HepG2 (cell line): ENCODE results near the gene CYSTM1. TPM values are rescaled to one million over a fixed set of nuclear protein-coding genes. Genes with fewer than 3 reads are reported as not detected.
A peak's percentile ranks its signal among the peaks of the same experiment; 100 is the strongest.

Experiments
- ATAC-seq: fragments of 200-7000 bp; cut with Tn5 transposase; 3 replicates; pipeline ENCODE4 v1.9.1; 2020; ENCODE audit warnings: mild to moderate bottlenecking, moderate library complexity
- BruUV-seq: library from RNA; stranded (reverse); fragments of 400-500 nt; replicated peaks from 2 replicates; lab custom pipeline; 2021; lab: Mats Ljungman, UMichigan
- CTCF ChIA-PET: fragments of 300-600 bp; formaldehyde crosslinking; extraction: SDS; loops from one replicate; lab custom pipeline; 2021; ENCODE audit warnings: low total read pairs, inconsistent platforms, low intra/inter-chr PET ratio; lab: Yijun Ruan, JAX
- POLR2A ChIA-PET: fragments of 350-600 bp; sonication (Branson Sonifier 250); formaldehyde crosslinking; loops from one replicate; lab custom pipeline; 2020; ENCODE audit warnings: antibody characterized with exemption, inconsistent platforms; lab: Yijun Ruan, JAX
- DNase-seq: peaks from one replicate; pipeline ENCODE4 v3.0.0-alpha.2; 2015; ENCODE audit warnings: low spot score
- FAIRE-seq: peaks from 3 replicates; lab custom pipeline; 2011; peaks lifted over from hg19 to GRCh38; lab: Jason Lieb, UNC
- H2AFZ ChIP-seq: one replicate; pipeline ENCODE4 v1.6.1; 2011; ENCODE audit warnings: low read length, inconsistent platforms
- H3K27ac ChIP-seq: fragments of 300-600 bp; 3 replicates; pipeline ENCODE4 v1.8.0; 2011; ENCODE audit warnings: mixed run types, mild to moderate bottlenecking, mixed read lengths, low read length, inconsistent platforms; ENCODE audit not compliant: insufficient read depth; ENCODE audit errors: extremely low read length
- H3K27me3 ChIP-seq, 2 experiments: fragments of 200-600 bp in 1 of 2; 2 replicates in 1 of 2; 3 replicates in 1 of 2; pipeline versions ENCODE4 v1.6.0 to v1.8.0; 2011; ENCODE audit warnings: low read length in 2 of 2, mild to moderate bottlenecking in 2 of 2, moderate library complexity in 2 of 2, inconsistent platforms in 1 of 2; ENCODE audit not compliant: insufficient read depth in 2 of 2, control insufficient read depth in 1 of 2
- H3K36me3 ChIP-seq, 2 experiments: fragments of 200-600 bp in 1 of 2; replicated peaks in 1 of 2; 2 replicates in 1 of 2; 3 replicates in 1 of 2; pipeline versions ENCODE4 v1.5.1 to v1.8.0; 2011; ENCODE audit warnings: low read length in 2 of 2, inconsistent platforms in 1 of 2; ENCODE audit not compliant: insufficient read depth in 2 of 2, control insufficient read depth in 1 of 2
- H3K4me1 ChIP-seq: 2 replicates; pipeline ENCODE4 v1.5.1; 2012; ENCODE audit warnings: low read length, inconsistent platforms; ENCODE audit not compliant: insufficient read depth
- H3K4me2 ChIP-seq: 2 replicates; pipeline ENCODE4 v1.6.0; 2011; ENCODE audit warnings: low read depth, low read length, inconsistent platforms
- H3K4me3 ChIP-seq, 3 experiments: fragments of 200-600 bp in 1 of 3; sonication (generic), shearing (Covaris generic) in 1 of 3; replicated peaks in 1 of 3; 2 replicates each; pipeline ENCODE4 v1.5.1; 2011 to 2016; ENCODE audit warnings: low read length in 3 of 3, inconsistent platforms in 2 of 3, low read depth in 2 of 3, mild to moderate bottlenecking in 2 of 3, control low read depth in 1 of 3, mixed read lengths in 1 of 3; ENCODE audit not compliant: insufficient read depth in 1 of 3
- H3K79me2 ChIP-seq: one replicate; pipeline ENCODE4 v1.6.1; 2011; ENCODE audit warnings: low read length, inconsistent platforms; ENCODE audit not compliant: insufficient read depth
- H3K9ac ChIP-seq: 2 replicates; pipeline ENCODE4 v1.6.0; 2011; ENCODE audit warnings: mild to moderate bottlenecking, low read depth, low read length, inconsistent platforms; ENCODE audit not compliant: insufficient read depth
- H3K9me3 ChIP-seq: 2 replicates; pipeline ENCODE4 v1.5.1; 2012; ENCODE audit warnings: mild to moderate bottlenecking, low read length
- H4K20me1 ChIP-seq: 2 replicates; pipeline ENCODE4 v1.6.0; 2011; ENCODE audit warnings: inconsistent platforms, mild to moderate bottlenecking, low read length, moderate library complexity; ENCODE audit not compliant: insufficient read depth
- ADNP ChIP-seq: sonication (generic); formaldehyde crosslinking; IDR thresholded peaks from 2 replicates; pipeline ENCODE4 v1.4.0; 2020; ENCODE audit warnings: missing genetic modification reagents
- ARNTL ChIP-seq: sonication (generic); formaldehyde crosslinking; IDR thresholded peaks from 2 replicates; pipeline ENCODE4 v1.4.0; 2020; ENCODE audit warnings: mild to moderate bottlenecking, missing genetic modification reagents
- ATF1 ChIP-seq: IDR thresholded peaks from 2 replicates; pipeline ENCODE4 v1.6.1; 2016; ENCODE audit warnings: mild to moderate bottlenecking, control low read depth
- BORCS8-MEF2B ChIP-seq: sonication (generic); formaldehyde crosslinking; IDR thresholded peaks from 2 replicates; pipeline ENCODE4 v1.8.0; 2022; ENCODE audit warnings: mild to moderate bottlenecking, missing genetic modification reagents
- FOXA1 ChIP-seq, 2 experiments: fragments of 450-650 bp in 1 of 2; sonication (generic) in 1 of 2; formaldehyde crosslinking in 1 of 2; IDR thresholded peaks; 2 replicates each; pipeline versions ENCODE4 v1.4.0 to v1.6.1; 2016 to 2020; ENCODE audit warnings: missing genetic modification reagents in 1 of 2
- GATAD2A ChIP-seq: IDR thresholded peaks from 2 replicates; pipeline ENCODE4 v1.6.1; 2016
- HNF4A ChIP-seq: sonication (generic); formaldehyde crosslinking; IDR thresholded peaks from 2 replicates; pipeline ENCODE4 v1.4.0; 2020; ENCODE audit warnings: missing genetic modification reagents
- HOXA9 ChIP-seq: sonication (generic); formaldehyde crosslinking; IDR thresholded peaks from 2 replicates; pipeline ENCODE4 v1.8.1; 2022; ENCODE audit warnings: missing genetic modification reagents, mild to moderate bottlenecking, moderate library complexity, borderline replicate concordance
- MIER2 ChIP-seq: IDR thresholded peaks from 2 replicates; pipeline ENCODE4 v1.6.1; 2016; ENCODE audit warnings: missing biosample characterization, missing genetic modification reagents
- MTF1 ChIP-seq: sonication (generic); formaldehyde crosslinking; IDR thresholded peaks from 2 replicates; pipeline ENCODE4 v1.5.0; 2020; ENCODE audit warnings: missing genetic modification reagents
- NR0B2 ChIP-seq: sonication (generic); formaldehyde crosslinking; IDR thresholded peaks from 2 replicates; pipeline ENCODE4 v1.4.0; 2020; ENCODE audit warnings: mild to moderate bottlenecking, missing genetic modification reagents
- PCBP2 ChIP-seq: fragments of 200-400 bp; formaldehyde crosslinking; optimal IDR thresholded peaks from 2 replicates; pipeline ENCODE3; 2018; ENCODE audit warnings: low read length, low read depth; ENCODE audit not compliant: poor library complexity, severe bottlenecking
- PHF20 ChIP-seq: sonication (generic); formaldehyde crosslinking; IDR thresholded peaks from 2 replicates; pipeline ENCODE4 v1.5.0; 2020; ENCODE audit warnings: mild to moderate bottlenecking, missing genetic modification reagents
- POGZ ChIP-seq: sonication (generic); formaldehyde crosslinking; IDR thresholded peaks from 2 replicates; pipeline ENCODE4 v1.4.0; 2020; ENCODE audit warnings: mild to moderate bottlenecking, missing genetic modification reagents
- SMAD1 ChIP-seq: sonication (generic); formaldehyde crosslinking; IDR thresholded peaks from 2 replicates; pipeline ENCODE4 v1.4.0; 2020; ENCODE audit warnings: missing genetic modification reagents, low read depth, mild to moderate bottlenecking, borderline replicate concordance
- STAT5B ChIP-seq: sonication (generic); formaldehyde crosslinking; IDR thresholded peaks from 2 replicates; pipeline ENCODE4 v1.4.0; 2020; ENCODE audit warnings: missing genetic modification reagents
- TSC22D2 ChIP-seq: sonication (generic); formaldehyde crosslinking; IDR thresholded peaks from 2 replicates; pipeline ENCODE4 v1.5.1; 2020; ENCODE audit warnings: missing genetic modification reagents, mild to moderate bottlenecking, borderline replicate concordance
- ZBTB25 ChIP-seq: IDR thresholded peaks from 2 replicates; pipeline ENCODE4 v1.6.1; 2018; ENCODE audit warnings: missing genetic modification reagents
- ZFX ChIP-seq: sonication (generic); formaldehyde crosslinking; IDR thresholded peaks from 2 replicates; pipeline ENCODE4 v1.4.0; 2020; ENCODE audit warnings: mild to moderate bottlenecking, low read depth, missing genetic modification reagents, moderate library complexity
- ZKSCAN1 ChIP-seq: fragments of 150-350 bp; IDR thresholded peaks from 2 replicates; pipeline ENCODE4 v1.6.1; 2014; ENCODE audit warnings: low read length
- ZKSCAN5 ChIP-seq: sonication (generic); formaldehyde crosslinking; IDR thresholded peaks from 2 replicates; pipeline ENCODE4 v1.5.1; 2020; ENCODE audit warnings: mild to moderate bottlenecking, missing genetic modification reagents
- ZNF33A ChIP-seq: sonication (generic); formaldehyde crosslinking; IDR thresholded peaks from 2 replicates; pipeline ENCODE4 v1.5.1; 2020; ENCODE audit warnings: missing genetic modification reagents, mild to moderate bottlenecking, moderate library complexity, borderline replicate concordance
- ZNF496 ChIP-seq: sonication (generic); formaldehyde crosslinking; IDR thresholded peaks from 2 replicates; pipeline ENCODE4 v1.8.1; 2023; ENCODE audit warnings: mild to moderate bottlenecking, moderate library complexity, missing genetic modification reagents; ENCODE audit not compliant: insufficient replicate concordance
- ZNF644 ChIP-seq: IDR thresholded peaks from 2 replicates; pipeline ENCODE4 v1.6.1; 2016; ENCODE audit warnings: low read depth
- ZNF839 ChIP-seq: sonication (generic); formaldehyde crosslinking; IDR thresholded peaks from 2 replicates; pipeline ENCODE4 v1.4.0; 2020; ENCODE audit warnings: missing genetic modification reagents, mild to moderate bottlenecking, borderline replicate concordance
- ZSCAN22 ChIP-seq: sonication (generic); formaldehyde crosslinking; IDR thresholded peaks from 2 replicates; pipeline ENCODE4 v1.4.0; 2020; ENCODE audit warnings: mild to moderate bottlenecking, missing genetic modification reagents
- WGBS: methylation state at CpG from one replicate; pipeline ENCODE4 v1.1.6; 2017; ENCODE audit warnings: low lambda C conversion rate; 5-methylcytosine and 5-hydroxymethylcytosine counted together
- in situ Hi-C: cut with HindIII; loops from 2 replicates; pipeline ENCODE4 v1.10.0; 2017; ENCODE audit warnings: low pct_unique_long_range_greater_than_20kb; ENCODE audit not compliant: extremely low pct_ligation_motif_present
- intact Hi-C: fragments of 100-400 bp; cut with micrococcal nuclease; formaldehyde crosslinking; loops from one replicate; pipeline ENCODE4 v1.10.0; 2022; ENCODE audit not compliant: unreplicated experiment
- polyA plus RNA-seq, 8 experiments: library from polyadenylated mRNA; depleted of rRNA in 3 of 8; stranded (reverse) in 7 of 8; unstranded in 1 of 8; fragments of >200 nt; fragmentation: Illumina TruSeq in 4 of 8; extraction: Trizol in 4 of 8; gene quantifications; 2 replicates each; pipeline versions ENCODE4 v1.2.1 to v1.2.3, GENCODE V29; 2011 to 2016; ENCODE audit warnings: low read depth in 4 of 8, missing spikeins in 1 of 8, mixed read lengths in 1 of 8; ENCODE audit not compliant: insufficient read depth in 1 of 8
- total RNA-seq, 5 experiments: library from RNA; depleted of rRNA; stranded (reverse); fragments of >200 nt; fragmentation: Illumina TruSeq; extraction: Trizol; gene quantifications; 2 replicates each; pipeline ENCODE4 v1.2.3, GENCODE V29; 2016; ENCODE audit warnings: low read depth in 1 of 5

The CYSTM1 gene
- total and polyA plus RNA-seq, 2 of the 13 experiments (the other 11 are each of a cell fraction or from before 2014, with no cell fraction given): 40.0 to 73.4 TPM

DNA sequence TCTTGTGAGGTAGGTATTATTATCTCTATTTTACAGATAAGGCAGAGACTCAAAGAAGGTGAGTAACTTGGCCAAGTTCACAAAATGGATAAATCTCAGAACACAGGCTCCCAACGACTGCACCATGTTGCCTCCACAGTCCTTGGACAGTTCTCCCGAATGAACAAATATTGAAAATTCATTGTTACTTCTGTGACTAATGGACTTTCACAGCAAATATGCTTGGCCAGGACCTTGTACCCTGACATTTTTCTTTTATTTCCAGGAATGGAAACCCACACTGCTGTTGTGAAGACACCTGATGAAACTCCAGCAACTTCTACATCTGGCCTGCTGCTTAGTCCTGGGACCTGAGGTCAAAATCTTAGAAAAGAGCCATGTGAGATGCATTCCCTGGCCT lies 2.5 kb upstream of the CYSTM1 start:
- peaks cover 50% of the 10 kb centered on the region for H3K4me1 ChIP-seq
- DNase-seq (peak; percentile 63), ATAC-seq (peak; percentile 3; the same call in 1 of the 3 replicates), FAIRE-seq (peak; percentile 39)
- peak overlapping the region; percentile 36 for H3K27ac ChIP-seq
- ChIA-PET CTCF (no interaction called here), POLR2A (no interaction called here)
- no peak overlapping the region for H2AFZ ChIP-seq
- peak overlapping the region; percentile 4; the same call in 1 of the 2 replicates for H3K9ac ChIP-seq
- no peaks in the 10 kb centered on the region for H3K36me3 ChIP-seq
- intact Hi-C loops (loop anchor here (5.0 to 10.0 kb wide), 2 partner anchors 175 to 542 kb away; partner anchors contain the start of gene HBEGF), in situ Hi-C loops (no loop called here)
- H4K20me1 ChIP-seq: no peaks in the 10 kb centered on the region
- peak overlapping the region; percentile 52 for H3K4me2 ChIP-seq
- BruUV-seq: no TSS peak
- no peak overlapping the region for H3K4me3 ChIP-seq
- H3K9me3 ChIP-seq: no peaks in the 10 kb centered on the region
- H3K27me3 ChIP-seq: no peaks in the 10 kb centered on the region; a peak in 1 of 5 replicates
- peaks cover 11% of the 10 kb centered on the region for H3K79me2 ChIP-seq
- WGBS: 4% methylated on average over 2 of the region's 2 CpGs
- TF ChIP-seq PHF20 (CRISPR knock-in tag): no peak
- no peak for TF ChIP-seq MTF1 (CRISPR knock-in tag)
- no peak for TF ChIP-seq ZBTB25
- TF ChIP-seq ZNF496 (CRISPR knock-in tag): no peak
- no peak for TF ChIP-seq ZKSCAN1
- TF ChIP-seq ZNF644: peak; percentile 58; the same call in 1 of the 2 replicates
- no peak for TF ChIP-seq HOXA9 (CRISPR knock-in tag)
- no peak for TF ChIP-seq ZNF839 (CRISPR knock-in tag)
- no peak for TF ChIP-seq STAT5B (CRISPR knock-in tag)
- TF ChIP-seq POGZ (CRISPR knock-in tag): peak; percentile 43; the same call in 1 of the 2 replicates
- TF ChIP-seq TSC22D2 (CRISPR knock-in tag): no peak
- no peak for TF ChIP-seq ZKSCAN5
- TF ChIP-seq SMAD1 (CRISPR knock-in tag): no peak
- TF ChIP-seq ZSCAN22 (CRISPR knock-in tag): no peak
- 0 out of 2 replicates have a peak, but pooled peaks have one; percentile 13 for TF ChIP-seq FOXA1 (IDR thresholded peaks at IDR 0.05)
- 0 out of 2 replicates have a peak, but pooled peaks have one; percentile 9 for TF ChIP-seq FOXA1 (CRISPR knock-in tag; IDR thresholded peaks at IDR 0.05)
- 0 out of 2 replicates have a peak, but pooled peaks have one; percentile 38 for TF ChIP-seq MIER2 (CRISPR knock-in tag)
- TF ChIP-seq HNF4A (CRISPR knock-in tag): peak; percentile 67
- no peak for TF ChIP-seq ZNF33A
- no peak for TF ChIP-seq BORCS8-MEF2B (CRISPR knock-in tag)
- TF ChIP-seq PCBP2: no peak
- TF ChIP-seq ADNP: no peak
- no peak for TF ChIP-seq ZFX (CRISPR knock-in tag)
- TF ChIP-seq NR0B2 (CRISPR knock-in tag): no peak
- TF ChIP-seq GATAD2A: peak; percentile 50; the same call in 1 of the 2 replicates
- TF ChIP-seq ATF1 (CRISPR knock-in tag): 0 out of 2 replicates have a peak, but pooled peaks have one; percentile 24
- TF ChIP-seq ARNTL: no peak
